Endothelial cell of umbilical vein (primary cell): ENCODE results near the gene CRYBG3. TPM values are rescaled to one million over a fixed set of nuclear protein-coding genes. Genes with fewer than 3 reads are reported as not detected.

ENCODE experiments used
- BruUV-seq: library from RNA; stranded (reverse); fragments of 400-500 nt; replicated peaks from 2 replicates; lab custom pipeline; 2021; lab: Mats Ljungman, UMichigan
- CTCF ChIA-PET: fragments of 300-600, 350-600 bp; sonication (Branson Sonifier 250); formaldehyde crosslinking; loops from one replicate; lab custom pipeline; 2021; ENCODE audit warnings: antibody characterized with exemption, inconsistent platforms; lab: Charles Lee
- POLR2A ChIA-PET: fragments of 300-600, 350-600 bp; sonication (Branson Sonifier 250); formaldehyde crosslinking; loops from one replicate; lab custom pipeline; 2021; ENCODE audit warnings: antibody characterized with exemption, inconsistent platforms; lab: Charles Lee
- DNase-seq: peaks from one replicate; pipeline ENCODE4 v3.0.0-alpha.2; 2011; ENCODE audit warnings: low read depth, low spot score
- FAIRE-seq: peaks from 2 replicates; lab custom pipeline; 2011; peaks lifted over from hg19 to GRCh38; lab: Jason Lieb, UNC
- H2AFZ ChIP-seq: 2 replicates; pipeline ENCODE4 v1.6.0; 2012; ENCODE audit warnings: low read depth, low read length, control low read depth, inconsistent platforms
- H3K27ac ChIP-seq: 2 replicates; pipeline ENCODE4 v1.5.1; 2011; ENCODE audit warnings: low read depth, mild to moderate bottlenecking, control low read depth, low read length, moderate library complexity; ENCODE audit not compliant: insufficient read depth
- H3K27me3 ChIP-seq, 2 experiments: 2 replicates each; pipeline versions ENCODE4 v1.6.0 to v1.6.1; 2011; ENCODE audit warnings: low read length in 2 of 2, mixed read lengths in 1 of 2; ENCODE audit not compliant: control insufficient read depth in 2 of 2, insufficient read depth in 2 of 2
- H3K36me3 ChIP-seq, 2 experiments: 2 replicates in 1 of 2; 3 replicates in 1 of 2; pipeline ENCODE4 v1.5.1; 2011; ENCODE audit warnings: low read length in 2 of 2, mild to moderate bottlenecking in 1 of 2, moderate library complexity in 1 of 2; ENCODE audit not compliant: control insufficient read depth in 2 of 2, insufficient read depth in 2 of 2; ENCODE audit errors: extremely low read depth in 1 of 2
- H3K4me1 ChIP-seq: 3 replicates; pipeline ENCODE4 v1.5.1; 2011; ENCODE audit warnings: mild to moderate bottlenecking, low read length; ENCODE audit not compliant: control insufficient read depth, insufficient read depth; ENCODE audit errors: extremely low read depth
- H3K4me2 ChIP-seq: 2 replicates; pipeline ENCODE4 v1.6.1; 2011; ENCODE audit warnings: low read length, control low read depth, mixed read lengths; ENCODE audit not compliant: insufficient read depth
- H3K4me3 ChIP-seq, 3 experiments: fragments of 200-600 bp in 1 of 3; sonication (generic), shearing (Covaris generic) in 1 of 3; replicated peaks in 1 of 3; 2 replicates each; pipeline ENCODE4 v1.5.1; 2011 to 2016; ENCODE audit warnings: control low read depth in 3 of 3, low read length in 3 of 3, mild to moderate bottlenecking in 2 of 3, inconsistent platforms in 1 of 3, low read depth in 1 of 3, moderate library complexity in 1 of 3; ENCODE audit not compliant: insufficient read depth in 1 of 3
- H3K79me2 ChIP-seq: 2 replicates; pipeline ENCODE4 v1.6.0; 2012; ENCODE audit warnings: low read length, inconsistent platforms; ENCODE audit not compliant: control insufficient read depth, insufficient read depth
- H3K9ac ChIP-seq: replicated peaks from 2 replicates; pipeline ENCODE3; 2011; ENCODE audit warnings: low read length, control low read depth; ENCODE audit not compliant: insufficient read depth; ENCODE audit errors: extremely low read depth
- H3K9me1 ChIP-seq: replicated peaks from 3 replicates; pipeline ENCODE4 v1.6.0; 2011; ENCODE audit warnings: mild to moderate bottlenecking, low read length; ENCODE audit not compliant: control insufficient read depth, insufficient read depth; ENCODE audit errors: extremely low read depth
- H3K9me3 ChIP-seq: replicated peaks from 2 replicates; pipeline ENCODE4 v1.5.1; 2012; ENCODE audit warnings: low read length, inconsistent platforms; ENCODE audit not compliant: control insufficient read depth, insufficient read depth
- H4K20me1 ChIP-seq: replicated peaks from 2 replicates; pipeline ENCODE3; 2011; ENCODE audit warnings: mild to moderate bottlenecking, low read length; ENCODE audit not compliant: control insufficient read depth, insufficient read depth; ENCODE audit errors: extremely low read depth
- CTCF ChIP-seq, 2 donors: IDR thresholded peaks; 1 replicate in 1 of 2; 2 replicates in 1 of 2; pipeline ENCODE4 v1.5.1; 2011; ENCODE audit warnings: low read length in 2 of 2, mild to moderate bottlenecking in 2 of 2, moderate library complexity in 2 of 2, control low read depth in 1 of 2, inconsistent platforms in 1 of 2, low read depth in 1 of 2; ENCODE audit not compliant: insufficient read depth in 1 of 2; ENCODE audit errors: extremely low read depth in 1 of 2
- EZH2 ChIP-seq: IDR thresholded peaks from 2 replicates; pipeline ENCODE4 v1.6.1; 2012; ENCODE audit warnings: borderline replicate concordance, low read depth, mild to moderate bottlenecking, moderate library complexity, low read length, inconsistent platforms; ENCODE audit not compliant: severe bottlenecking
- FOS ChIP-seq: IDR thresholded peaks from 2 replicates; pipeline ENCODE4 v1.6.1; 2011; ENCODE audit warnings: mild to moderate bottlenecking, low read length, moderate library complexity, borderline replicate concordance; ENCODE audit not compliant: insufficient read depth
- GATA2 ChIP-seq: IDR thresholded peaks from 2 replicates; pipeline ENCODE4 v1.7.0; 2011; ENCODE audit warnings: low read depth, mild to moderate bottlenecking, moderate library complexity, mixed read lengths, low read length; ENCODE audit not compliant: insufficient read length, insufficient read depth
- JUN ChIP-seq: IDR thresholded peaks from 2 replicates; pipeline ENCODE4 v1.6.1; 2011; ENCODE audit warnings: borderline replicate concordance, low read depth; ENCODE audit not compliant: insufficient read length, insufficient read depth
- MAX ChIP-seq: IDR thresholded peaks from 2 replicates; pipeline ENCODE4 v1.6.1; 2011; ENCODE audit not compliant: insufficient read depth, insufficient read length
- MYC ChIP-seq: IDR thresholded peaks from one replicate; pipeline ENCODE4 v1.6.1; 2011; ENCODE audit warnings: mild to moderate bottlenecking, low read depth, low read length
- POLR2A ChIP-seq: IDR thresholded peaks from 2 replicates; pipeline ENCODE4 v1.6.1; 2012; ENCODE audit warnings: low read depth, mild to moderate bottlenecking, control low read depth, low read length
- POLR2AphosphoS5 ChIP-seq: IDR thresholded peaks from 2 replicates; pipeline ENCODE4 v1.6.1; 2012; ENCODE audit warnings: low read depth, mild to moderate bottlenecking, control low read depth, low read length, moderate library complexity; ENCODE audit not compliant: insufficient read depth
- dilution Hi-C: fragments of 300-500 bp; cut with MboI; formaldehyde crosslinking; loops from one replicate; pipeline ENCODE4 v1.15.0; 2019; ENCODE audit warnings: low sequenced_read_pairs; ENCODE audit not compliant: extremely low pct_ligation_motif_present
- intact Hi-C: fragments of 100-400 bp; cut with micrococcal nuclease; formaldehyde crosslinking; loops from one replicate; pipeline ENCODE4 v1.10.0; 2022
- polyA plus RNA-seq, 4 experiments: library from polyadenylated mRNA; depleted of rRNA in 3 of 4; stranded (reverse) in 3 of 4; unstranded in 1 of 4; fragments of >200 nt; gene quantifications; 2 replicates each; pipeline versions ENCODE4 v1.2.1 to v1.2.3, GENCODE V29; 2011 to 2012; ENCODE audit warnings: missing spikeins in 1 of 4
- total RNA-seq: library from RNA; stranded (reverse); gene quantifications from 2 replicates; pipeline ENCODE4 v1.2.3, GENCODE V29; 2021

CRYBG3 gene
- total and polyA plus RNA-seq, 2 donors (not counting 3 experiments of a cell fraction or from before 2014, with no cell fraction given) = 2.8 to 15.0 TPM

- dilution Hi-C loops (no loop called here), intact Hi-C loops (no loop called here)
- no peak for DNase-seq
- TF ChIP-seq EZH2 (no peak), MAX (no peak), FOS (no peak), MYC (no peak), GATA2 (no peak), JUN (no peak), POLR2AphosphoS5 (no peak), POLR2A (no peak), CTCF (IDR thresholded peaks at IDR 0.05; ENCODE audit: extremely low read depth in 1 of 2, insufficient read depth in 1 of 2, low read depth in 1 of 2, low read length in 2 of 2) (no peak)
- no peaks in the 10 kb centered on the region for H3K79me2 ChIP-seq
- H3K27me3 ChIP-seq = no peaks in the 10 kb centered on the region
- ChIA-PET CTCF (no interaction called here), POLR2A (no interaction called here)
- H3K4me2 ChIP-seq = no peak overlapping the region
- no TSS peak for BruUV-seq
- no peak overlapping the region for H2AFZ ChIP-seq
- no peaks in the 10 kb centered on the region for H4K20me1 ChIP-seq
- no peaks in the 10 kb centered on the region for H3K4me1 ChIP-seq
- H3K36me3 ChIP-seq = peaks cover 24 to 26% of the 10 kb centered on the region in 2 experiments
- FAIRE-seq = no peak
- no peaks in the 10 kb centered on the region for H3K9me3 ChIP-seq
- H3K9me1 ChIP-seq = no peaks in the 10 kb centered on the region
- no peak overlapping the region for H3K27ac ChIP-seq
- H3K4me3 ChIP-seq = no peak overlapping the region
- H3K9ac ChIP-seq = no peak overlapping the region
Measured at GRCh38 chr3:97949110-97949485, 127.3 kb downstream of the CRYBG3 start.
